GM12873 (cell line): Measurements from ENCODE around the gene KRTAP6-3.

ENCODE experiments used
- TF ChIP-seq, protein P1 (sequence below): IDR thresholded peaks from 2 replicates; pipeline ENCODE4 v1.5.1; 2012; ENCODE audit warnings: low read depth, mild to moderate bottlenecking, moderate library complexity, low read length, control low read depth; ENCODE audit not compliant: insufficient read depth; ENCODE audit errors: missing control alignments

Gene KRTAP6-3, protein sequence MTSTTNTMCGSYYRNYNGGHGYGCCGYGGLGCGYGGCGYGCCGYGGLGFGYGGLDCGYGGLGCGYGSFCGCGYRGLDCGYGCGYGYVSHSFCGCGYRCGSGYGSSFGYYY

DNA sequence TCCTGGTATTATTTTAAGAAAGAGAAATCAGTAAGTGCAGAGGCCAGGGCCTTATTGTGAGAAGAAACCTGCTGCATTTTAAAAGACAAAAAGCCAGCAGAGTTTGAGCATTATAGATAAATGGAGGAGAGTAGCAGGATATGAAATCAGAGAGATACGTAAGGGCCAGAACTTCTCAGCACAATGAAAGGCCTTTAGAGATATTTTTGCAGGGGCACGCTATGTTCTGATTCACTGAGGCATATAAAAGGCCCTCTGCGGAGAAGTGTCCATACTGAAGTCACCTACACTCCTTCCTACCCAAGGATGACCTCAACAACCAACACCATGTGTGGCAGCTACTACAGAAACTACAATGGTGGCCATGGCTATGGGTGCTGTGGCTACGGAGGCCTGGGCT is at the start of gene KRTAP6-3:
Gene KRTAP6-3 (plus strand): TSS at position 301 of the 400 bp plus-strand sequence. CDS start 6 bp downstream, at position 307.
- TF ChIP-seq, protein P1, sequence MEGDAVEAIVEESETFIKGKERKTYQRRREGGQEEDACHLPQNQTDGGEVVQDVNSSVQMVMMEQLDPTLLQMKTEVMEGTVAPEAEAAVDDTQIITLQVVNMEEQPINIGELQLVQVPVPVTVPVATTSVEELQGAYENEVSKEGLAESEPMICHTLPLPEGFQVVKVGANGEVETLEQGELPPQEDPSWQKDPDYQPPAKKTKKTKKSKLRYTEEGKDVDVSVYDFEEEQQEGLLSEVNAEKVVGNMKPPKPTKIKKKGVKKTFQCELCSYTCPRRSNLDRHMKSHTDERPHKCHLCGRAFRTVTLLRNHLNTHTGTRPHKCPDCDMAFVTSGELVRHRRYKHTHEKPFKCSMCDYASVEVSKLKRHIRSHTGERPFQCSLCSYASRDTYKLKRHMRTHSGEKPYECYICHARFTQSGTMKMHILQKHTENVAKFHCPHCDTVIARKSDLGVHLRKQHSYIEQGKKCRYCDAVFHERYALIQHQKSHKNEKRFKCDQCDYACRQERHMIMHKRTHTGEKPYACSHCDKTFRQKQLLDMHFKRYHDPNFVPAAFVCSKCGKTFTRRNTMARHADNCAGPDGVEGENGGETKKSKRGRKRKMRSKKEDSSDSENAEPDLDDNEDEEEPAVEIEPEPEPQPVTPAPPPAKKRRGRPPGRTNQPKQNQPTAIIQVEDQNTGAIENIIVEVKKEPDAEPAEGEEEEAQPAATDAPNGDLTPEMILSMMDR, result no peak

DNA sequence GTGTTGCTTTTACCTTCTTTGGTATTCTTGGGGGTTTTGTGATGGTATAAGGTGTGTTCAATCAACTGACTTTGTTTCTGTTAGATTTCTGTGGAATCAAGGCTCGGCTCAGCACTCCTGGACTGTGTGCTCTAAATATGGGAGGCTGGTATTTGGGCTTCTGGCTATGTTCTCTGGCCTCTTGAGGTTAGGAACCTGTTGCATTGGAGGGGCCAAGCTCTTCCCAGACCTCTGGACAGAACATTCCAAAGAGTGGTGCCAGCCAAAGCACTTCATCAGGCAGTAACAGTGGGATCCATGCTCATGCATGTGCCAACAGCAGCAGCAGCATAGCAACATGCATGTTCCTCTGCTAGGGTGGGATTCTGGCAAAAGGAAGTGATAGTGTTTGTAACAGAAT is 39.5 kb upstream of the KRTAP6-3 start:
- TF ChIP-seq, protein P1, result no peak

DNA sequence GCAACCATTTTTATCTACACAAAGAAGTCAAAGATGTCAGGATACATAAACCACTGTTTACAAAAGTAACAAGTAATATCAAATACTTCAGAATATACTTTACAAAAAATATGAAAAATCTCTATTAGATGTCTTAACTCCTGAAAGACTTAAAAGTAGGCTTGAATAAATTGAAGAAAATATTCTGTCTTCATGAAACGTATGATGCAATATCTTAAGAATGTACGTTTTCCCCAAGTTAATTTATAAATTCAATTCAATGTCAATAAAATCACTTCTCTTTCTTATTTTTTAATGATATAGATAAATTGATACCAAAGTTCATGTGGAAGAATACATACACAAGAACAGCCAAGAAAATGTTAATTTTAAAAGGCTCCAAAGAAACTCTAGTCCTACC is 37.1 kb upstream of the KRTAP6-3 start:
- TF ChIP-seq, protein P1, result no peak

DNA sequence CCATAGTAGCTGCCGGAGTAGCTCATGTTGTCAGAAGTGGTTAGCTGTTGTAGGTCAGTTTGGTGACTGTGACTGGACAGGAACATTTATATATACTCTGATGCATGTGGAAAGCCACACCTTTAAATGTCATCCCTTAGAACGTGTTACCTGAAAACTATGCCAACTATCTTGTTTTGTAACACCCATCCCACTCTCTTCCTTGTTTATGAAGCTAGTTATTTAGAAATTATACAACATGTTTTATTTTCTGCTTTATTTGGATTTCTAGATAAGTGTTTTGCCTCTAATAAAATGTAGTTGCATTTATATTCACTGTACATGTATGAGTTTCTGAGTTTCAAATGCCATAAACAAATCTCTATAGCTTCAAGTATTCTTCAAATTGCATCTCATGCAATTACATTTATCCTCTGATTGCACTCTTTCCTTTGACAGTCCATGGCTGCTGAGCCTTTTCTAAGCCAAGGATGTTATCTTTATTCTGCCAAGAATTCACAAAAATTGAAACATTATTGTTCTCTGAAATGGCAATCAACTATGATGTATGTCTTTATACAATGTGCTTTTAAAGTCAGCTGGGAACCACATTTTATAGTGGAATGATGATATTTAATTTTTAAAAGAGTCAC is 30.9 kb upstream of the KRTAP6-3 start, which contains the start of gene KRTAP19-7:
Gene KRTAP19-7 (minus strand): TSS at position 51 of the 632 bp plus-strand sequence. CDS start 25 bp downstream, at position 26.
- TF ChIP-seq, protein P1, result no peak

DNA sequence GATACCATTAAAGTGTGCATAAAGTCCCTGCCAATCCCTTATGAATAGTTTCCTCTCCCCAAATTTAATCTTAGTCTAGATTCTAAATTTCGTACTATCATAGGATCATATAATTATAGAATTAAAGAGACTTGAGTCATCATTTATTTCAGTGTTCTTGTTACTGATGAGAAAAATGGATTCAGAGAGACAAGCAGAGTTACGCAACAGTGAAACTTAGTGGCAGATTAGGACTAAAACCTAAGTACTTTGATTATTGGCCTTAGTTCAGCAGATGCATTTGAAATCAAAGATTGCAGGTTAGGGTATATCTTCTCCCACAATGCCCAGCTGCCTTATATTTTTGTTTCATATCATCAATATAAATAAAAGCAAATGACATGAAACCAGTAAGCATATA is 30.3 kb upstream of the KRTAP6-3 start:
- TF ChIP-seq, protein P1, result no peak

DNA sequence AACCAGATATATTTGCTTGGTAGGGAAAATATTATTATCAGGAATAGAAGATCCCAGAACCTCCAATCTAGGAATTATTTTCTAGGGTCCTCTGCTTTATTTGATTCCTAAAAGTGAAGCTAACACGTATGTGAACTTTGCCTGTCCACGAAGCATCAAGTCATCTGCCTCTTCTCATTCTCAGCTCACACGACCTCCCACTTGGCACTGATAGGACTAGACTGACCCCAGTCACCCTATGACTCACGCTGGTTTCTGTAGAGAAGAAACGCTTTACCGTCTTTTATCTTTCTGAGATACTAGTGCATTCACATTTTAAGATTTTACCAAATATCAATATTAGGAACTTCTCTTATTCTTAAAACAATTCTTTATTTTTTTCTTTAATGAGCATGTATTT is 29.2 kb upstream of the KRTAP6-3 start:
- TF ChIP-seq, protein P1, result no peak

DNA sequence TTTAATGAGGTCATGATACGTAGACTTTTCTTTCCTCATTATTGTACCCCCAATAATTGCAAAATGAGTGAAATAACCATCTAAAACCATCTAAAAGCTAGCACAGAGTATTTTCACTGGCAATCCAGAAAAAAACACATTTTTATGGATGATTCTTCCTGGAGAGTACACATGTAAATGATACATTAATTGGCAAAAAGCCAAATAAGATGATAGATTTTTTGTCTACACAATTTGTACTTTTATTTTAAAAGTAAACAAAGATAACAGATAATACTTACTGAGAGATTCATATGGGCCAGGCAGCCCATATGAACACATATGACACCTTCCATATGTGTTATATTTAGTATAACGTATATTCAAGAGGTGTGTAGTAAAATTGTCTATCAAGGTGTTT is 28.6 kb upstream of the KRTAP6-3 start:
- TF ChIP-seq, protein P1, result no peak
